ENCODE measurements around the gene POGLUT2.

Gene POGLUT2

GRCh38 chr13:102776271-102776670 lies 22.5 kb downstream of the POGLUT2 start:
- Histone ChIP-seq H3K9me3 (ENCODE audit: insufficient read depth, low read depth, low read length) (peaks cover 3% of the 10 kb centered on the region), H3K4me2 (ENCODE audit: low read length) (no peak overlapping the region), H2BK5ac (ENCODE audit: low read depth, low read length, poor library complexity) (no peak overlapping the region), H3K27me3 (ENCODE audit: insufficient read depth, low read length) (no peaks in the 10 kb centered on the region), H3K4ac (ENCODE audit: low read depth, low read length) (no peak overlapping the region), H3K4me3 (ENCODE audit: low read depth, low read length) (no peak overlapping the region), H2BK120ac (ENCODE audit: insufficient read depth, low read length, poor library complexity) (no peak overlapping the region), H3K79me1 (ENCODE audit: low read length) (peaks cover 10% of the 10 kb centered on the region), H3K14ac (ENCODE audit: low read length) (no peak overlapping the region), H2AFZ (ENCODE audit: insufficient read depth, low read length, poor library complexity) (no peak overlapping the region), H3K23ac (ENCODE audit: low read length) (no peak overlapping the region), H3K4me1 (ENCODE audit: control insufficient read depth in 1 of 2, insufficient read depth in 2 of 2, low read length in 2 of 2) (peaks cover 7 to 8% of the 10 kb centered on the region in 2 experiments), H2AK5ac (ENCODE audit: low read length) (no peak overlapping the region), H2BK12ac (ENCODE audit: low read length) (no peak overlapping the region), H3K36me3 (ENCODE audit: control insufficient read depth in 1 of 2, insufficient read depth in 2 of 2, low read length in 2 of 2) (no peaks in the 10 kb centered on the region), H3K79me2 (ENCODE audit: control insufficient read depth, insufficient read depth, low read length, poor library complexity) (peaks cover 4% of the 10 kb centered on the region), H3K9ac (ENCODE audit: low read length) (no peak overlapping the region), H3K18ac (ENCODE audit: low read length) (no peak overlapping the region), H3K27ac (ENCODE audit: low read depth, low read length) (no peak overlapping the region), H4K12ac (ENCODE audit: low read depth, low read length) (no peak overlapping the region), H4K8ac (ENCODE audit: low read depth, low read length) (no peak overlapping the region), H4K91ac (ENCODE audit: low read depth, low read length) (no peak overlapping the region)
- WGBS (ENCODE audit: extremely low coverage, insufficient coverage, insufficient read length) = no CpG with 5 or more reads among the region's 2 CpGs
- no peak for DNase-seq

- peak overlapping the region; percentile 75 for H2AFZ ChIP-seq (ENCODE audit: insufficient read depth, low read length, poor library complexity)
- H3K14ac ChIP-seq (ENCODE audit: low read length) = no peak overlapping the region
- peaks cover 4% of the 10 kb centered on the region for H3K79me2 ChIP-seq (ENCODE audit: control insufficient read depth, insufficient read depth, low read length, poor library complexity)
- peak overlapping the region; percentile 98 for H4K8ac ChIP-seq (ENCODE audit: low read depth, low read length)
- H3K4me3 ChIP-seq (ENCODE audit: low read depth, low read length) = no peak overlapping the region
- H3K4me1 ChIP-seq (ENCODE audit: control insufficient read depth in 1 of 2, insufficient read depth in 2 of 2, low read length in 2 of 2) = peaks cover 7 to 8% of the 10 kb centered on the region in 2 experiments
- peaks cover 10% of the 10 kb centered on the region for H3K79me1 ChIP-seq (ENCODE audit: low read length)
- H4K12ac ChIP-seq (ENCODE audit: low read depth, low read length) = peak overlapping the region; percentile 65
- H3K27ac ChIP-seq (ENCODE audit: low read depth, low read length) = no peak overlapping the region
- H3K9me3 ChIP-seq (ENCODE audit: insufficient read depth, low read depth, low read length) = peaks cover 3% of the 10 kb centered on the region
- no peak overlapping the region for H2BK120ac ChIP-seq (ENCODE audit: insufficient read depth, low read length, poor library complexity)
- no peak overlapping the region for H3K23ac ChIP-seq (ENCODE audit: low read length)
- no peak overlapping the region for H3K4ac ChIP-seq (ENCODE audit: low read depth, low read length)
- no CpG with 5 or more reads among the region's 14 CpGs for WGBS (ENCODE audit: extremely low coverage, insufficient coverage, insufficient read length)
- no peak overlapping the region for H4K91ac ChIP-seq (ENCODE audit: low read depth, low read length)
- no peak overlapping the region for H3K4me2 ChIP-seq (ENCODE audit: low read length)
- H2BK5ac ChIP-seq (ENCODE audit: low read depth, low read length, poor library complexity) = no peak overlapping the region
- no peaks in the 10 kb centered on the region for H3K27me3 ChIP-seq (ENCODE audit: insufficient read depth, low read length)
- no peak overlapping the region for H2BK12ac ChIP-seq (ENCODE audit: low read length)
- H2AK5ac ChIP-seq (ENCODE audit: low read length) = no peak overlapping the region
- no peak overlapping the region for H3K18ac ChIP-seq (ENCODE audit: low read length)
- DNase-seq = no peak
- no peak overlapping the region for H3K9ac ChIP-seq (ENCODE audit: low read length)
- H3K36me3 ChIP-seq (ENCODE audit: control insufficient read depth in 1 of 2, insufficient read depth in 2 of 2, low read length in 2 of 2) = no peaks in the 10 kb centered on the region
Measured at GRCh38 chr13:102774591-102775520, 23.9 kb downstream of the POGLUT2 start.

GRCh38 chr13:102774214-102774568 lies 24.6 kb downstream of the POGLUT2 start:
- Histone ChIP-seq H3K36me3 (ENCODE audit: control insufficient read depth in 1 of 2, insufficient read depth in 2 of 2, low read length in 2 of 2) (no peaks in the 10 kb centered on the region), H3K79me2 (ENCODE audit: control insufficient read depth, insufficient read depth, low read length, poor library complexity) (peaks cover 4% of the 10 kb centered on the region), H3K27me3 (ENCODE audit: insufficient read depth, low read length) (no peaks in the 10 kb centered on the region), H3K4me2 (ENCODE audit: low read length) (peak overlapping the region; percentile 89), H2AK5ac (ENCODE audit: low read length) (peak overlapping the region; percentile 22), H3K4ac (ENCODE audit: low read depth, low read length) (no peak overlapping the region), H3K18ac (ENCODE audit: low read length) (no peak overlapping the region), H4K91ac (ENCODE audit: low read depth, low read length) (peak overlapping the region; percentile 44), H3K23ac (ENCODE audit: low read length) (no peak overlapping the region), H2BK12ac (ENCODE audit: low read length) (no peak overlapping the region), H2AFZ (ENCODE audit: insufficient read depth, low read length, poor library complexity) (peak overlapping the region; percentile 75), H2BK5ac (ENCODE audit: low read depth, low read length, poor library complexity) (no peak overlapping the region), H3K9ac (ENCODE audit: low read length) (no peak overlapping the region), H4K8ac (ENCODE audit: low read depth, low read length) (peak overlapping the region; percentile 98), H3K9me3 (ENCODE audit: insufficient read depth, low read depth, low read length) (peaks cover 3% of the 10 kb centered on the region), H3K14ac (ENCODE audit: low read length) (no peak overlapping the region), H4K12ac (ENCODE audit: low read depth, low read length) (peak overlapping the region; percentile 65), H3K4me3 (ENCODE audit: low read depth, low read length) (no peak overlapping the region), H3K79me1 (ENCODE audit: low read length) (peaks cover 10% of the 10 kb centered on the region), H3K4me1 (ENCODE audit: control insufficient read depth in 1 of 2, insufficient read depth in 2 of 2, low read length in 2 of 2) (peaks cover 7 to 8% of the 10 kb centered on the region in 2 experiments), H3K27ac (ENCODE audit: low read depth, low read length) (no peak overlapping the region), H2BK120ac (ENCODE audit: insufficient read depth, low read length, poor library complexity) (no peak overlapping the region)
- WGBS (ENCODE audit: extremely low coverage, insufficient coverage, insufficient read length) = no CpG with 5 or more reads among the region's 27 CpGs
- DNase-seq = no peak

- Histone ChIP-seq H3K9me3 (ENCODE audit: insufficient read depth, low read depth, low read length) (peaks cover 3% of the 10 kb centered on the region), H3K23ac (ENCODE audit: low read length) (no peak within 1 kb of the TSS), H3K9ac (ENCODE audit: low read length) (peak within 1 kb of the TSS; percentile 86), H2BK12ac (ENCODE audit: low read length) (peak within 1 kb of the TSS; percentile 26), H3K14ac (ENCODE audit: low read length) (peak within 1 kb of the TSS; percentile 73), H4K8ac (ENCODE audit: low read depth, low read length) (peak within 1 kb of the TSS; percentile 98), H3K4me1 (ENCODE audit: control insufficient read depth in 1 of 2, insufficient read depth in 2 of 2, low read length in 2 of 2) (peaks cover 7 to 8% of the 10 kb centered on the region in 2 experiments), H3K4me3 (ENCODE audit: low read depth, low read length) (peak within 1 kb of the TSS; percentile 88), H2BK120ac (ENCODE audit: insufficient read depth, low read length, poor library complexity) (peak within 1 kb of the TSS; percentile 41), H3K4ac (ENCODE audit: low read depth, low read length) (peak within 1 kb of the TSS; percentile 61), H2AK5ac (ENCODE audit: low read length) (peak within 1 kb of the TSS; percentile 22), H3K36me3 (ENCODE audit: control insufficient read depth in 1 of 2, insufficient read depth in 2 of 2, low read length in 2 of 2) (no peaks in the 10 kb centered on the region), H2AFZ (ENCODE audit: insufficient read depth, low read length, poor library complexity) (peak within 1 kb of the TSS; percentile 75), H3K18ac (ENCODE audit: low read length) (peak within 1 kb of the TSS; percentile 66), H3K27ac (ENCODE audit: low read depth, low read length) (no peak within 1 kb of the TSS), H4K12ac (ENCODE audit: low read depth, low read length) (peak within 1 kb of the TSS; percentile 68), H4K91ac (ENCODE audit: low read depth, low read length) (peak within 1 kb of the TSS; percentile 45), H3K27me3 (ENCODE audit: insufficient read depth, low read length) (no peaks in the 10 kb centered on the region), H3K79me1 (ENCODE audit: low read length) (peaks cover 10% of the 10 kb centered on the region), H2BK5ac (ENCODE audit: low read depth, low read length, poor library complexity) (peak within 1 kb of the TSS; percentile 73), H3K79me2 (ENCODE audit: control insufficient read depth, insufficient read depth, low read length, poor library complexity) (peaks cover 4% of the 10 kb centered on the region), H3K4me2 (ENCODE audit: low read length) (peak within 1 kb of the TSS; percentile 89)
- no CpG with 5 or more reads among the region's 85 CpGs for WGBS (ENCODE audit: extremely low coverage, insufficient coverage, insufficient read length)
- DNase-seq = peak; percentile 92 to 94
Measured at GRCh38 chr13:102773441-102774213, 25.1 kb downstream of the POGLUT2 start, which contains the start of gene TEX30. Gene TEX30, minus strand, starts transcription at chr13:102773786. Its CDS starts 3,760 bp downstream, at chr13:102770026.
